Mesenteric fat pad (tissue), 1 donor: Measurements from ENCODE around the gene SUZ12. TPM values are rescaled to one million over a fixed set of nuclear protein-coding genes. Genes with fewer than 3 reads are reported as not detected.
"Not testable (repeated sequence)": the region's sequence is repeated elsewhere in the genome, so short reads cannot be mapped to it uniquely, and the experiment has no call there.

Experiments used
- DNase-seq: peaks from one replicate; pipeline ENCODE4 v3.0.0-alpha.2; 2020; ENCODE audit warnings: low spot score
- total RNA-seq: library from RNA; stranded (reverse); fragmentation: NEBNext Ultra II Directional; extraction: Animal tissue kit (Norgen Biotek cat#: 25700); gene quantifications from one replicate; pipeline ENCODE4 v1.2.1, GENCODE V29; 2021
- donor health status: DM: yes; HTN: yes; CAD: no.

Gene SUZ12
- total RNA-seq, 1 donor from 2014 or later, result 19.6 TPM

DNA sequence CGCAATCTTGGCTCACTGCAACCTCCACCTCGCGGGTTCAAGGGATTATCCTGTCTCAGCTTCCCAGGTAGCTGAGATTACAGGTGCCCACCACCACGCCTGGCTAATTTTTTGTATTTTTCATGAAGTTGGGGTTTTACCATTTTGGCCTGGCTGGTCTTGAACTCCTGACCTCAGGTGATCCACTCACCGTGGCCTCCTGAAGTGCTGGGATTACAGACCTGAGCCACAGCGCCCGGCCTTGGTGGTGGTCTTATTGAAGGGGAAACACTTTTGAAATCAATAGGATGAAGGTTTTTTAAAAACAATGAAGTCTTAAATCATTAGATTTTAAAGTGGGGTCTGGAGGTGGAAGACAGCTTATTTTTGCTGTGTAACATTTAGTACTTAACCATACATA lies 5.6 kb downstream of the SUZ12 start:
- peak; percentile 37 for DNase-seq

DNA sequence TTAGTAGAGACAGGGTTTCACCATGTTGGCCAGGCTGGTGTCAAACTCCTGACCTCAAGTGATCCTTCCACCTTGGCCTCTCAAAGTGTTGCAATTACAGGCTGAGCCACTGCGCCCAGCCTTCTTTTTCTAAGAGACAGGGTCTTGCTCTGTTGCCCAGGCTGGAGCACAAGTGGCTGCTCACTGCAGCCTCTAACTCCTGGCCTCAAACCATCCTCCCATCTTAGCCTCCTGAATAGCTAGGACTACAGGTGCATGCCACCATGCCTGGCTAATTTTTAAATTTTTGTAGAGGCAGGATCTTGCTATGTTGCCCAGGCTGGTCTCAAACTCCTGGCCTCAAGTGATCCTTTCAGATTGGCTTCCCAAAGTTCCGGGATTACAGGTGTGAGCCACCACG lies 15.1 kb downstream of the SUZ12 start:
- peak; percentile 9 for DNase-seq

DNA sequence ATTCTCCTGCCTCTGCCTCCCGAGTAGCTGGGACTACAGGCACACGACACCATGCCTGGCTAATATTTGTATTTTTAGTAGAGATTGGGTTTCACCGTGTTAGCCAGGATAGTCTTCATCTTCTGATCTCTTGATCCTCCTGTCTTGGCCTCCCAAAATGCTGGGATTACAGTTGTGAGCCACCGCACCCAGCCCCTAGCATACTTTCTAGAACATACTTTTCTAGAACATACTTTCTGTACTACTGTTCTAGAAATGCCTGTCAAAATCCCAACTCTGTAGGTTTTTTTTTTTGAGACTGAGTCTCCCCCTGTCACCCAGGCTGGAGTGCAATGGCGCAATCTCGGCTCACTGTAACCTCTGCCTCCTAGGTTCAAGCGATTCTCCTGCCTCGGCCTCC lies 27.3 kb downstream of the SUZ12 start:
- DNase-seq, result not testable (repeated sequence)

DNA sequence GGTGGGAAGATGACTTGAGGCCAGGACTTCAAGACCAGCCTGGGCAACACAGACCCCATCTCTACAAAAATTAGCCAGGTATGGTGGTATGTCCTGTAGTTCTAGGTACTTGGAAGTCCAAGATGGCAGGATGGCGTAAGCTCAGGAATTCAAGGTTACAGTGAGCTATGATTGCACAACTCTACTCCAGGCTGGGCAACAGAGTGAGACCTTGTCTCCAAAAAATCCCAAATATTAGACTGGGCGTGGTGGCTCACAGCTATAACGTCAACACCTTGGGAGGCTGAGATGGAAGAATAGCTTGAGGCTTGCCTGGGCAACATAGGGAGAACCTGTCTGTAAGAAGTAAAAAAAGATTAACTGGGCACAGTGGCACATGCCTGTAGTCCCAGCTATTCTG lies 30.8 kb downstream of the SUZ12 start:
- no peak for DNase-seq

DNA sequence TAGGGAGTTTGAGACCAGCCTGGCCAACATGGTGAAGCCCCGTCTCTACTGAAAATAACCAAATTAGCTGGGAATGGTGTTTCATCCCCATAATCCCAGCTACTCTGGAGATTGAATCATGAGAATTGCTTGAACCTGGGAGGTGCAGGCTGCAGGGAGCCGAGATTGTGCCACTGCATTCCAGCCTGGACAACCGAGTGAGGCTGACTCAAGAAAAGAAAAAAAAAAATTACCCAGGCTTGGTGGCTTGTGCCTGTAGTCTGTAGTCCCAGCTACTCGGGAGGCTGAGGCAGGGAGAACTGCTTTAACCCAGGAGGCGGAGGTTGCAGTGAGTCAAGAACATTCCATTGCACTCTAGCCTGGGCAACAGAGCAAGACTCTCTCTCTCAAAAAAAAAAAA lies 33.6 kb downstream of the SUZ12 start:
- peak; percentile 35 for DNase-seq

DNA sequence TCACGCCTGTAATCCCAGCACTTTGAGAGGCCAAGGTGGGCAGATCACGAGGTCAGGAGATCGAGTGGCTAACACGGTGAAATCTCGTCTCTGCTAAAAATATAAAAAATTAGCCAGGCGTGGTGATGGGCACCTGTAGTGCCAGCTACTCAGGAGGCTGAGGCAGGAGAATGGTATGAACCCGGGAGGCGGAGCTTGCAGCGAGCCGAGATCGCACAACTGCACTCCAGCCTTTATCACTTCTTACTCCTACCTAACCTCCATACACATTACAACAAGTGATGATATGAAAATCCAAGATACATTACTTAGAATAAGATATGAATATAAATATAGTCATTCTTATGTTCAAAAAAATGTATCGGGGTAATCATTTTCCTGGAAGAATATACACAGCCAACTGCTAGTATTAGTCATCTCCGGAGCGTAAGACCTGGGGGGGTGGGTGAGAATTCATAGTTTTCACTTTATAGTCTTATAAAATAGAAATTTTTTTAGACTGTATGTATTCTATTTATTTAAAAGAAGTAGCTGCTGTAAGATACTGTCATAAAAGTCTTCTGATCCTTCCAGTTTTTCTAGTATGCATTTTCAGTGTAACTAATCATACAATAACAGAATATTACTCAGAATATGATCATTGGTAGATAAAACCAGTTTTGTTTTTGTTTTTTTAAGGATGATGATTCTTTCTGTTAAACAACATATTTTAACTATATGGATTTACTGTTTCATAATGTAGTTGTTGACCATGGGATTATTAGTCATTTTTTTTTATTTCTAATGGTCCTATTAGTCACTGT lies 37.7 kb downstream of the SUZ12 start:
- DNase-seq, result peak; percentile 8

DNA sequence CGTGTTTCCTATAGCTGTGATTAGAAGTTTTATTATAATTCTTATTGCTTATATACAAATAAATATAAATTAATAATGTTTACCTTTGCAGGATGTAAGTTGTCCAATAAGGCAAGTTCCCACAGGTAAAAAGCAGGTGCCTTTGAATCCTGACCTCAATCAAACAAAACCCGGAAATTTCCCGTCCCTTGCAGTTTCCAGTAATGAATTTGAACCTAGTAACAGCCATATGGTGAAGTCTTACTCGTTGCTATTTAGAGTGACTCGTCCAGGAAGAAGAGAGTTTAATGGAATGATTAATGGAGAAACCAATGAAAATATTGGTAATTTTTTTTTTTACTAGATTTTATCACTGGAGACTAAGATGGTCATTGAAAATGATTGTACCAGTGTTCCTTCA lies 38.6 kb downstream of the SUZ12 start:
- not testable (repeated sequence) for DNase-seq

DNA sequence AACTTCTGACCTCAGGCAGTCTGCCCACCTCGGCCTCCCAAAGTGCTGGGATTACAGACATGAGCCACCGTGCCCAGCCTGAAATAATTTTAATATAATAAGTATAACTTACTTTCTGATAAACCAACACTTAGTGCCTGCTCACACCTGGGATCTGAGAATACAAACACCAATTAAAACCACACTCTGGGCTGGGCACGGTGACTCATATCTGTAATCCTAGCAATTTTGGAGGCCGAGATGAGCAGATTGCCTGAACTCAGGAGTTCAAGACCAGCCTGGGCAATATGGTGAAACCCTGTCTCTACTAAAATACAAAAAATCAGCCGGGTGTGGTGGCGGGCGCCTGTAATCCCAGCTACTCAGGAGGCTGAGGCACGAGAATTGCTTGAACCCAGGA lies 55.0 kb downstream of the SUZ12 start:
- not testable (repeated sequence) for DNase-seq

DNA sequence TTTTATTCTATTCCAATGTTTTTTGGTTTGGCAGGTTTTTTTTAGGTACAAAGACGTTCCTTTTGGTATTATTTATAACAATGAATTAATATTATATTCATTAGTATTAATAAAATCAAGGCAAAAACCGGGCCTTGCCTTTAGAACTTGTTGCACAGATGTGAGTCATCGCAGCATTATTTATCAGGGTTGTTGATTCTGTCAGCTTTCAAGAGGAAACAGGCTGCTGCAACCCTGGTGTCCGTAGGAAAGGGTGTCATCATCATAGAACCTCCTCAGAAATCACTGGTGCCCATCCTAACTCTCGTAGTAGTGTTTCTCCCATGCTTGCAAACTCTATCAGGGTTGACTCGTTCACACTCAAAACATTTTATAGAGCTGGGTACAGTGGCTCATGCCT lies 60.2 kb downstream of the SUZ12 start:
- no peak for DNase-seq

DNA sequence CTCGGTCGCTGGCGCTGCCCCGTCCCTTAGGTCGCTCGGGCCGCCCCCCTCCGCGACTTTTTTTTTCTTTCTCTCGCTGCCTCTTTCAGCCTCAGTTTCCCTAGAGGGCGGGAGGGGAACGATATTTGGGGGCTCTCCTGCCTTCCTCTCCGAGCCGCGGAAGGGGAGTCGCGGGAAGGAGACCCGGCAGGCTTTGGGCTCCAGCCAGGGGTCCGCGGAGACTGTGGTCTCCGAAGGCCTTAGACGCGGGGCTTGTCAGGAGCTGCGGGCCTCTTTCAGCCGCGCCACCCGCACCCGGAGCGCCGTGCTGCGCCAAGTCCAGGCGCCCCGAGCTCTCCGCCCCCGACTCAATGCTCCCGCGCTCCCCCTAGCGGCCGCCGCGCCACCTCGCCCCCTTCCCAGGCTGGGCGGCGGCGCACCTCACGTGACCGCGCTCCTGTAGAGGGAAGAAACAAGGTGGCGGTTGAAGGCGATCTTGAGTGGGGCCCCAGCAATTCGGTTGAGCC lies 70.2 kb downstream of the SUZ12 start, which contains the start of gene LRRC37B:
TSS of gene LRRC37B (plus strand) at position 427 of the 506 bp plus-strand sequence. CDS start 14,010 bp downstream, outside the sequence.
- DNase-seq, result peak; percentile 95

DNA sequence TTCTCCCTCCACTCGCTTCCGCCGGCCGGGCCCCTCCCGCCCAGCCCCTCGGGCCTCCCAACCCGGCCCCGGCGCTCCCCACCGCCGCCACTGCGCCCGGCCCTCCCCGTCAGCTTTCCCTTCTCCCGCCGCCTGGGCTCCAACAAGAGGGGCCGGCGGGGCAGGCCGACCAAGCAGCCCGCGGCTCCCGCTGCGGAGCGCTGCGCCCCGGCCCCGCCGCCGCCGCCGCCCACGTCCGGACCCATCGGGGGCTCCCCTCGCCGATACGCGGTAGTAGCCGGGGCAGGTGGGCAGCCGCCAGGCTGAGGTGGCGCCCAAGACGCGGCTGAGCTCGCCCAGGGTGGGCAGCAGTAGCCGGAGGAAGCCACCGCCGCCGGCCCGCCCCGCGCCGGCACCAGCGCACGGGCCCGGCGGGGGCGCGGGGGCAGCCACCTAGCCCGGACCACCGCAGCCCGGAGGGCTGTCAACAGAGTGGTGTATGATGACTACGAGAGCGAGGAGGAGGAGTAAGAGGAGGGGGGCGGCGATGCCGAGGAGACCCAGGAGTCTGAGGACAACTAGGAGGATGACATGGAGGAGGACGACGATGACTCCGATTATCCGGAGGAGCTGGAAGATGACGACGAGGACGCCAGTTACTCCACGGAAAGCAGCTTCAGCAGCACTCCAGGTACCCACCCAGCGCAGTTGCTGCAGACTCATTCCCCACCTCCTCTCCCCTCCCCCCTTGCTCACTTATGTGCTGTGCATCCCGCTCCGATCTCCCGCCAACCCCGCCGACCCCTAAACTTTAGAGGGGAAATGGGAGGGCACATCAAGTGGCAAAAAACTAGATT lies 70.9 kb downstream of the SUZ12 start:
- peak; percentile 89 for DNase-seq

DNA sequence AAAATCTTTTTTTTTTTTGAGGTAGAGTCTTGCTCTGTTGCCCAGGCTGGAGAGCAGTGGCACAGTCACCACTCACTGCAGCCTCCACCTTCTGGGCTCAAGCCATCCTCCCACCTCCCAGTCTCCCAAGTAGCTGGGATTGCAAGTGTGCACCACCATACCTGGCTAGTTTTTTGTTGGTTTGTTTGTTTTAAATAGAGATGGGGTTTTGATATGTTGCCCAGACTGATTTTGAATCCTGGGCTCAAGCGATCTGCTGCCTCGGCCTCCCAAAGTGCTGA lies 72.4 kb downstream of the SUZ12 start:
- DNase-seq, result no peak

DNA sequence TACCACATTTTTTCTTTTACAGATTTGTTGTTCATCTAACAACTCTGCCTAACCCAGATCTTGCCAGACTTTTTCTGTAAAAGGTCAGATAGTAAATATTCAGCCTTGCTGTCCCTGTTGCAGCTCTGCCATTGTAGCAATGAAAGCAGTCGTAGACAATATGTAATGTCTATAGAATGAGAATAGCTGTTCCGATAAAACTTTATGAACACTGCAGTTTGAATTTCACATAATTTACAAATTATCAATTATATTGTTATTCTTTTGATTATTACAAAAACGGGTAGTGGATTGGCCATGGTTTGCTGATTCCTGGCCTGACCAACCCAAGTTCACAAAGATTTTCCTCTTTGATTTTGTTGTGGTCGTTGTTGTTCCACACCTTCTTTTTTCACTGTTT lies 73.3 kb downstream of the SUZ12 start:
- DNase-seq, result no peak

DNA sequence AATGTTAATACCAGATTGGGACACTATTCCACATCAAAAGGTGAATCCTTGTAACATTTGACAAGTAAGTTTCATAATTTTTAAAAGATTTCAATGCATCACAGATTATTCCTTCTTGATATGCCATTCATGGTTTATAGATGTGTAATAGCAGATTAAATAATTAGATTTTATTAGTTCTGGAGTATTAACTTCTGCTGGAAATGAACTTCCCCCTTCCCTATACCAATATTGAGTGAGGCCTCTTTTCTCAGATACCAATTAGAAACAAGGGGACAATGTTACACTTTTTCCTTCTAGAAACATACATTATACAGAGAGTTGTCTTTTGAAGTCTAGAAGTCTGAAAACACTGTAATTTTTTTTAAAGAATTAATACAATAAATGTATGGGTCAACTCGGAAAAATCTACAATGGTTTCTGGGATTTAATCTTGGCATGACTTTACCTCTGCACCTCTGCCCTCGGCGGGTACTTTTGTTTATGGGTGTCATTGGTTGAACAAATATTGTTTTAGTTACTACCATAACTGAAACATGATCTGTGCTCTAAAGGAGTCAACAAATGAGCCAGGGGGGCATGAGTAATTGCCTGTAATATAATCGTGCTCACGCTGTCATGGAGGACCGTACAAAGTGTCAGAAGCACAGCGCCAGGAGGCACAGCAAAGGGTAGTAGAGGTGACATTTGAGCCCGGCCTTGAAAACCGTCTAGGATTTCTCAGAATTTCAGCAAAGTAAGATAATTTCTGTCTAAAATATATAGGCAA lies 78.6 kb downstream of the SUZ12 start:
- no peak for DNase-seq

DNA sequence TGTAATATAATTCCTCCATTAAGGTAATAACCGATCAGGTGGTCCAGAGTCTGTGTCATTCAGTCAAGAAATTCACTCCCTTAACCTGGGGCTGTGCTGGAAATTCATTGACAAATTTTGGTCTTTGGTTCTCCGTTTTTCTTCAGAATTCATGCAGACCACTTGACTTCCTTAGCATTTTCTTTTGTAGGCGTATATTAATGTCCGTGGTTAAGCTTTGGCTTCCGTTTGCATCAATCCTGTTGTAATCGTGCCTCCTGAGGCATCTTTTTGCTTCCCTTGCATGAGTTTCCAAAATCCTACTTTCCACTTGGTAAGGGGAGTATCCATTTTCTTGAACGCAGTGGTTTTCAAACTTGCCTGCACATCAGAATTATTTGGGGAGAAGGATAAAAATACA lies 79.4 kb downstream of the SUZ12 start:
- DNase-seq, result no peak

DNA sequence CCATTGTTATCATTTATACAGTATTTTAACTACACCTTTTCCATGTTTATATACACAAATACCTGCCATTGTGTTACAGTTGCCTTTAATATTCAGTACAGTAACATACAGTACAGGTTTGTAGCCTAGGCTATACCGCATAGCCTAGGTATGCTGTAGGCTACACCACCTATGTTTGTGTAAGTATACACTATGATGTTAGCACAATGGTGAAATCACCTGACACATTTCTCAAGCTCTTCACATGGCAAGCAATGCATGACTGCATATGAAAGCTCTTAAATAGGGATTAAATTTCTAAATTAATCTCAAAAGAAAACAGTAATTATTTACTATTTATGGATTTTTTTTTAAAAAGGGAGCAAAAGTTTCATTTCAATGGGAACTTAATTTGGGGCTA lies 82.4 kb downstream of the SUZ12 start:
- no peak for DNase-seq

DNA sequence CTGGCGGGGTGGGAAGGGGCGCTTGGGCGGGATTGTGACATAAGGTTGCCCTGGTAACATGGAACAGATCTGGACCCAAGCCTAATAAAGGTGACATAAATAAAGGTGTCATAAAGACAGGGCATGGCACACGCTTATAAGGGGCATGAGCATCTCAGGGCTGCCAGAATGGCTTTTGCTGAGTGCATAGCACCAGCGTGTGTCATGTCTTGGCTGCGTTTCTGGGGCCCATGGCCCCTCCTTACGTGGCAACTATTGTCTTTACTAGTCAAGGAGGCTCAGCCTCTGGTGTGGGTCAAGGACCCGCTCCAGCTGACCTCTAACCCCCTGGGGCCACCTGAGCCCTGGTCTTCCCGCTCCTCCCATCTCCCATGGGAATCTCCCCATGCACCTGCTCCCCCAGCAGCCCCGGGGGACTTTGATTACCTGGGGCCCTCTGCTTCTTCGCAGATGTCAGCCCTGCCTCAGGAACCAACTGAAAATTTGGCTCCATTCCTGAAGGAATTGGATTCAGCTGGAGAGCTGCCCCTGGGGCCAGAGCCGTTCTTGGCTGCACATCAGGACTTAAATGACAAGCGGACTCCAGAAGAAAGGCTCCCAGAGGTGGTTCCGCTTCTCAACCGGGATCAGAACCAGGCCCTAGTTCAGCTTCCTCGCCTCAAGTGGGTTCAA lies 84.3 kb downstream of the SUZ12 start:
- no peak for DNase-seq

DNA sequence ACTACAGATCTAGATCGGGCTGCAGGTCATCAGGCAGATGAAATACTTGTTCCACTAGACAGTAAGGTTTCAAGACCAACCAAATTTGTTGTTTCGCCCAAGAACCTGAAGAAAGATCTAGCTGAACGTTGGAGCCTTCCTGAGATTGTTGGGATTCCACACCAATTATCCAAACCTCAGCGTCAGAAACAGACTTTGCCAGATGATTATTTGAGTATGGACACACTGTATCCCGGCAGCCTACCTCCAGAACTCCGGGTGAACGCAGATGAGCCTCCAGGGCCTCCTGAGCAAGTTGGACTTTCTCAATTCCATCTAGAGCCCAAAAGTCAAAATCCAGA lies 84.8 kb downstream of the SUZ12 start:
- no peak for DNase-seq

DNA sequence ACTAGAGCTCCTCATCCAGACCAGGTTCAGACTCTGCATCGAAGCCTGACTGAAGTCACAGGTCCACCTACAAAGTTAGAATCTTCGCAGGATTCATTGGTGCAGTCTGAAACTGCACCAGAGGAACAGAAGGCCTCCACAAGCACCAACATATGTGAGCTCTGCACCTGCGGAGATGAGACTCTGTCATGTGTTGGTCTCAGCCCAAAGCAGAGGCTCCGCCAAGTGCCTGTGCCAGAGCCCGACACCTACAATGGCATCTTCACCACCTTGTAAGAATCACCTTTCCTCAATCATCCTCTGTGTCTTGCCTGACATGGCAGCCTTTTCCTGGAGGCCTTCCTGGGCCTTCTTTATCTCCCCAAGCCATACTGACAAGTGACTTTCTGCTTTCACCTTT lies 85.7 kb downstream of the SUZ12 start:
- DNase-seq, result not testable (repeated sequence)

DNA sequence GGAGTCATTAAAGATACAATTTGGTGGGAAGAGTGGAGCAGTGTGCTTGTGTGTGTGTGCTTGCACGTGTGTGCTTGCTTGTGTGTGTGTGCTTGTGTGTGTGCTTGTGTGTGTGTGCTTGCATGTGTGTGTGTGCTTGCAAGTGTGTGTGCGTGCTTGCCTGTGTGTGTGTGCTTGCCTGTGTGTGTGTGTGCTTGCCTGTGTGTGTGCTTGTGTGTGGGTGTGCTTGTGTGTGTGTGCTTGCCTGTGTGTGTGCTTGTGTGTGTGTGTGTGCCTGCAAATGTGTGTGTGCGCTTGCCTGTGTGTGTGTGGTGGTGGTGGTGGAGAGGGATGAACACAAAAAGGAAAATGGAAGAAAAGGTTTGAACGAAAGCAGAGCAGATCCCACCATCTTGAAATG lies 90.5 kb downstream of the SUZ12 start:
- not testable (repeated sequence) for DNase-seq

DNA sequence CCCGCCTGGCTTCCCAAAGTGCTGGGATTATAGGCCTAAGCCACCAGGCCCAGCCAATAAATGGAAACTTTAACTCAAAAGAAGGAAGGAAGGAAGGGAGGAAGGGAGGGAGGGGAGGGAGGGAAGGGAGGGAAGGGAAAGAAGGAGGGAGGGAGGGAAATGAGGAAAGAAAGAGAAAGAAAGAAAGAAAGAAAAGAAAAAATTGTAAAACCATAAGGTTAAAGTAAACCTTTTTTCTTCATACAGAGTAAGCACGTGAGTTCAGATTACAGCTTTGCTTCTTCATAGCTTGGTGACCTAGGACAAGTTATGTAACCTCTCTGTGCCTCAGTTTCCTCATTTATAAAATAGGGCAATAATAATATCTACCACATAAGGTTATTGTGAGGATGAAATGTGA lies 96.4 kb downstream of the SUZ12 start:
- no peak for DNase-seq
